RWPE2 (cell line): Measurements from ENCODE around the gene UPB1.
A peak's percentile ranks its signal among the peaks of the same experiment; 100 is the strongest.

Experiments
- ATAC-seq: fragments of 200-7000 bp; cut with Tn5 transposase; 3 replicates; pipeline ENCODE4 v1.9.1; 2021; ENCODE audit warnings: low read depth
- DNase-seq: peaks from one replicate; pipeline ENCODE4 v3.0.0-alpha.2; 2020; ENCODE audit warnings: low spot score
- H3K27ac ChIP-seq: fragments of 450-650 bp; 2 replicates; pipeline ENCODE4 v1.5.1; 2017; ENCODE audit warnings: mild to moderate bottlenecking; ENCODE audit not compliant: poor library complexity, severe bottlenecking
- H3K27me3 ChIP-seq: fragments of 250-450 bp; sonication (Bioruptor Pico); 2 replicates; pipeline ENCODE4 v1.5.1; 2021; ENCODE audit warnings: mild to moderate bottlenecking, moderate library complexity; ENCODE audit not compliant: insufficient read depth, poor library complexity, severe bottlenecking
- H3K36me3 ChIP-seq: fragments of 250-450 bp; sonication (Bioruptor Pico); 2 replicates; pipeline ENCODE4 v1.5.1; 2020; ENCODE audit warnings: low read depth, mild to moderate bottlenecking, moderate library complexity
- H3K4me1 ChIP-seq: fragments of 250-450 bp; sonication (Bioruptor Pico); 2 replicates; pipeline ENCODE4 v1.5.1; 2021; ENCODE audit warnings: mild to moderate bottlenecking, moderate library complexity; ENCODE audit not compliant: insufficient read depth, poor library complexity, severe bottlenecking
- H3K4me3 ChIP-seq: fragments of 250-450 bp; sonication (Bioruptor Pico); 2 replicates; pipeline ENCODE4 v1.5.1; 2021; ENCODE audit warnings: mild to moderate bottlenecking, moderate library complexity; ENCODE audit not compliant: severe bottlenecking
- H3K9me3 ChIP-seq: fragments of 250-450 bp; sonication (Bioruptor Pico); 2 replicates; pipeline ENCODE4 v1.5.1; 2021; ENCODE audit warnings: mild to moderate bottlenecking, moderate library complexity; ENCODE audit not compliant: severe bottlenecking
- TF ChIP-seq, protein P1 (sequence below): fragments of 450-650 bp; IDR thresholded peaks from one replicate; pipeline ENCODE4 v1.5.1; 2017; ENCODE audit warnings: mild to moderate bottlenecking, moderate library complexity; ENCODE audit not compliant: poor library complexity, severe bottlenecking

UPB1 gene

DNA sequence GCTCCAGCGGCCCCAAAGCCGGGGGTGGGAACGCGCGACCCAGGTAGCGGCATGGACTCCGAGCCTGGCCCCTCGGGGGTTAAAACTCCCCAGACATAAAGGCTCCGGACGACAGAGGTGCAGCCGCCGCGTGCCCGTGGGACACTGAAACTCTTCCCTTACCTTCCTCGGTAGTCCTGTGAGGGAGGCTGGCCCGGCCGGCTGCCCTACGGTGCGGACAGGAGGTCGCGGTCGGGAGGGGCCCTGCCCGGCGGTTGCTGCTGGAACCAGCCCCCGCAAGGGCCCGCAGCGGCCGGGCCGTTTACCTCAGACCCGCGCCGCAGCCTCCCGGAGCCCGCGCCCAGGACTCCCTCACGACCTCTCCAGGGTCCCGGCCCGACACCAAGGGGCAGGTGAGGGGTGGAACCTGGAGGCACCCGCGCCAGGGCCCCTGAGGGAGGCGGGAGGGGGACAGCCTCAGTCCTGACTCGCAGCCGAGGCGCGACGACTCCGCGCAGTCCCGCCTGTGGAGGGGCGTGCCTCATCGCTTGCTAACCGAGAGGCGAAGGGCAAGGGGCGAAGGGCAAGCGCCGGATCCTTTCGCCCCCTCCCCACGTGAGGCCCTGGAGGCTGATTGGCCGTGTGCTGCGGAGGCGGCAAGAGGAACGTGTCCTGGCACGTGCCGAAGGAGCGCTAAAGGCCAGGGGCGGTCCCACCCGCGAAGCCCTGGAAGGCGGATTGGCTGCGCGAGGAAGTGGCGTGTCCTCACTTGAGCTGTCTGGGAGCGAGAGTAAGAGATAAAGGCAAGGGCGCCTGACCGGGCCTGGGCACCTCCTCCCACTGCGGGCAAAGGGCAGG is at the start of gene UPB1:
TSS of gene UPB1 (plus strand) at position 805 of the 837 bp plus-strand sequence. CDS start 72 bp downstream, outside the sequence.
- Histone ChIP-seq H3K27ac (no peak within 1 kb of the TSS), H3K36me3 (no peaks in the 10 kb centered on the region), H3K9me3 (no peaks in the 10 kb centered on the region), H3K4me3 (no peak within 1 kb of the TSS), H3K27me3 (peaks cover 6% of the 10 kb centered on the region), H3K4me1 (no peaks in the 10 kb centered on the region)
- ATAC-seq (no peak), DNase-seq (no peak)
- TF ChIP-seq, protein P1, sequence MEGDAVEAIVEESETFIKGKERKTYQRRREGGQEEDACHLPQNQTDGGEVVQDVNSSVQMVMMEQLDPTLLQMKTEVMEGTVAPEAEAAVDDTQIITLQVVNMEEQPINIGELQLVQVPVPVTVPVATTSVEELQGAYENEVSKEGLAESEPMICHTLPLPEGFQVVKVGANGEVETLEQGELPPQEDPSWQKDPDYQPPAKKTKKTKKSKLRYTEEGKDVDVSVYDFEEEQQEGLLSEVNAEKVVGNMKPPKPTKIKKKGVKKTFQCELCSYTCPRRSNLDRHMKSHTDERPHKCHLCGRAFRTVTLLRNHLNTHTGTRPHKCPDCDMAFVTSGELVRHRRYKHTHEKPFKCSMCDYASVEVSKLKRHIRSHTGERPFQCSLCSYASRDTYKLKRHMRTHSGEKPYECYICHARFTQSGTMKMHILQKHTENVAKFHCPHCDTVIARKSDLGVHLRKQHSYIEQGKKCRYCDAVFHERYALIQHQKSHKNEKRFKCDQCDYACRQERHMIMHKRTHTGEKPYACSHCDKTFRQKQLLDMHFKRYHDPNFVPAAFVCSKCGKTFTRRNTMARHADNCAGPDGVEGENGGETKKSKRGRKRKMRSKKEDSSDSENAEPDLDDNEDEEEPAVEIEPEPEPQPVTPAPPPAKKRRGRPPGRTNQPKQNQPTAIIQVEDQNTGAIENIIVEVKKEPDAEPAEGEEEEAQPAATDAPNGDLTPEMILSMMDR: no peak

GRCh38 chr22:24445481-24446259 is 49.5 kb upstream of the UPB1 start:
- no peak overlapping the region for H3K27ac ChIP-seq
- no peaks in the 10 kb centered on the region for H3K9me3 ChIP-seq
- H3K36me3 ChIP-seq: no peaks in the 10 kb centered on the region
- H3K4me3 ChIP-seq: no peak overlapping the region
- no peaks in the 10 kb centered on the region for H3K4me1 ChIP-seq
- TF ChIP-seq, protein P1: no peak
- H3K27me3 ChIP-seq: no peaks in the 10 kb centered on the region
- ATAC-seq: no peak; the same call in 2 of the 3 replicates
- peak; percentile 17 for DNase-seq

GRCh38 chr22:24446260-24446611 is 48.9 kb upstream of the UPB1 start:
- Histone ChIP-seq H3K9me3 (peaks cover 2% of the 10 kb centered on the region), H3K27me3 (no peaks in the 10 kb centered on the region), H3K27ac (no peak overlapping the region), H3K36me3 (no peaks in the 10 kb centered on the region), H3K4me1 (no peaks in the 10 kb centered on the region), H3K4me3 (no peak overlapping the region)
- DNase-seq (no peak), ATAC-seq (no peak)
- TF ChIP-seq, protein P1: no peak

DNA sequence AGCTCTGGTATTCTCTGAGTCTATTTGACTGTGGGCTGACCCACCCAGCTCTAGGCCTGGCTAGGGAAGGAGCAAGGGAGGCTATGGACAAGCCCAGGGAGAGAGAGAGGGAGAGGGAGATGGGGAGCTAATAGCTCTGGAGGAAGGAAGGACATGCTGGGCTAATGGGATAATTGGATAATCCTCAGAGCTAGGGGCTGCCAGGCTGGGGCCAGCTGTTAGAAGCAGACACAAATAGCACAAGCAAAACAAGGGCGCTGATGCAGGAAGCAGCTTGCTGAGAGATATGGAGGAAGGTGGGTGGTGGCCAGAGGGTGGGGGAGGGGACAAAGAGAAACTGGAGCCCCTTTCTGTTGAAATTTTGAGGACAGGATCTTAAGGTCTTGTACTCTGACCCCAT is 44.5 kb upstream of the UPB1 start:
- no peaks in the 10 kb centered on the region for H3K36me3 ChIP-seq
- H3K4me1 ChIP-seq: no peaks in the 10 kb centered on the region
- TF ChIP-seq, protein P1: no peak
- H3K4me3 ChIP-seq: no peak overlapping the region
- H3K27ac ChIP-seq: no peak overlapping the region
- peaks cover 5% of the 10 kb centered on the region for H3K9me3 ChIP-seq
- H3K27me3 ChIP-seq: peaks cover 5% of the 10 kb centered on the region
- DNase-seq (peak; percentile 13), ATAC-seq (no peak)
